HG02870 (cell line): ENCODE results near the gene NRIP1.
"Not testable (repeated sequence)": the region's sequence is repeated elsewhere in the genome, so short reads cannot be mapped to it uniquely, and the experiment has no call there.

Experiments used
- ATAC-seq: cut with Tn5 transposase; IDR thresholded peaks from one replicate; pipeline ENCODE4 v1.9.1; 2021; ENCODE audit warnings: mild to moderate bottlenecking, moderate library complexity; ENCODE audit not compliant: unreplicated experiment

Gene NRIP1

DNA sequence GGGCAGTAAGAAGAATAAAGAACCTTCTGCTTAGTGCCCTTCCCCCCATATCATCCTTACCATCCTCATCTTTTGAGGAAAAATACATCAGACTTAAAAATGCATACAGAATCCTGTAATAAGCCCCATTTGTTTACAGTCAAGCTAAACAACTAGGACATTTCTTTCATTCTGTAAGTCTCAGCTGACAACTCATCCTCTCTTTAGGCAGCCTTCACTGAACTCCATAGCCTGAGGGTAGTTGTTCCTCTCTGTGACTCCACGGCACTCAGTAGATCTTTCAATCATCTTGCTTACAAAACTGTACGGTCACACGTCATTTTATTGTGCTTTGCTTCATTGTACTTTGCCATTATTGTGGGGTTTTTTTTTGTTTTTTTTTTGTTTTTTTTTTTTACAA, 82.5 kb downstream of the NRIP1 start:
- no peak for ATAC-seq

DNA sequence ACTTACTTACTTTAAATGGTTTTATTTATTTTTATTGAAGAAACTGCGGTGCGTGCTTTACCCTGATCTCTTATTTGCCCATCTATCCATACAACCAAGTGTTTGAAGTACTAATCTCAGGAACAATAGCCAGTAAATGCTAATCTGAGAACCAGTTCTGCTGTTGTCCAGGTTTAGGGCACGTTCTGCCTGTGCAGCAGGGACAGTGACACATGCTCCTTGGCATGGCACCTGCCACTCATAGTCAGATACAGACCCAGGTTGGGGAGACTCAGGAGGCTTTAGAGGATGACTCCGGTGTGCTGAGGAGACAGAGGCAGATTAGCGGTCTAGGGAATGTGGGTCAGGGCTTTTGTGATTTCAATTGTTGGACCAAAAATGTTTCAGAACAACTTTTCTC, 83.6 kb downstream of the NRIP1 start:
- ATAC-seq: no peak

DNA sequence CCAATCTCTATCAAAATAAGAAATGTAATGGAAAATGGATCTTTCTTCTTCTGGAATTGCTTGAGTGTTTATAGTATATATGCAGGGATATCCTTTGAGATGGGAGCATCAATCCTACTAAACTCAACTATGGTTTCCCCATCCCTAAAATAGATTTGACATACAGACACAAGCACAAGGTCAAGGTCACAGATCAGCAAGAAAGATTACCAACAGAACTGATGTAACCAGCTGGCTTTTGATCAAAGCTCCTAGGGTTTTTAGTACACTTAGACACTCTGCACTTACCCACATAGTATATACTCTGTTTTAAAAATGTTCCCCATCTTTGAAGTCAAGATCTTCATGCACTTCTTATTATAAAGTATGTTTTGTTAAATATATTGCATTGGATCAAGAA, 85.5 kb downstream of the NRIP1 start:
- ATAC-seq: no peak

DNA sequence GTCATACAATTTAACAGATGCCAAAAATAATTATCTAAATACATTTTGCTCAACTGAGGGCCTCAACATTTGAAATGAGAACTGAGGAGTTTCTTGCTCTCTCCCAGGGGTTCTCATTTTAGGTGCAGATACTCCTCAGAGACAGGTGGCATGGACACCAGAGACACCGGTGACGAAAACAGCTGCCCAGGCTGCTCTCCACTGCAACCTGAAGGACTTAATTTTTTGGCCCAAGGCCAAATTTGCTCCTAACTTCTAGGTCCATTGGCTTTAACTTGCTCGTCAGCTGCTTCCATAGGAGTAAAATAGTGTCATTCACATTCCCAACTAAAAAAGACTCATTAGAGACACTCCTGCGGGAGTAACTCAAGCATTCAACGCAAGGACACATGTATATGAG, 87.0 kb downstream of the NRIP1 start:
- ATAC-seq: no peak

DNA sequence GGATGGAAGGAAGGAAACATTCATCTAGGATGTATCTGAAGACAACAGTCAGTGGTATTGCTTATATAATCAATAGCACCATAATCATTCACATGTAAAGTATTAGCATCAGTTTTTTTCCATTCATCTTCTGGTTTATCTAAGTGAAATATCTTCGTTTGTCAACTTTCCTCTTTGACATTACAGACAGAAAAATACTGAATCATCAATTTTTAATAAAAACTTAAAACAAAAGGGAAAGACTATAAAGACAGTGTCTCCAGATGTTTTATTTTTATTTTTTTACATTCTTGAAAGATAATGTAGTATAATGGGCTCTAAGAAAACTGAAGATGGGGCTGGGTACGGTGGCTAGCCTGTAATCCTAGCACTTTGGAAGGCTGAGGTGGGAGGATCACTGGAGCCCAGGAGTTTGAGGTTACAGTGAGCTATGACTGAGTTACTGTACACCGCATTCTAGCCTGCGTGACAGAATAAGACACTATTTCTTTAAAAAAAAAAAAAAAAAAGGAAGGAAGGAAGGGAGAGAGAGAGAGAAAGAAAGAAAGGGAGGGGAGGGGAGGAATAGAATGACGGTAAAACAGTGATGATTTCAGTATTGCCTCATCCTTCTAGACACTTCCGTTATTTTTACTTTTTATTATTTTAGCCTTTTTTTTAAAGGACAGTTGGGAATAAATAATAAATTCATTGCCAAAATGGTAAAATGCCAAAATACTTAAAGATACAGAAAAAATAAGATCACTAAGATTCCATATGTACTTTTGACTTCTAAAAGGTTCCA, 89.5 kb downstream of the NRIP1 start:
- no peak for ATAC-seq

- ATAC-seq: no peak
Measured at GRCh38 chr21:14972678-14973077, 92.1 kb downstream of the NRIP1 start.

DNA sequence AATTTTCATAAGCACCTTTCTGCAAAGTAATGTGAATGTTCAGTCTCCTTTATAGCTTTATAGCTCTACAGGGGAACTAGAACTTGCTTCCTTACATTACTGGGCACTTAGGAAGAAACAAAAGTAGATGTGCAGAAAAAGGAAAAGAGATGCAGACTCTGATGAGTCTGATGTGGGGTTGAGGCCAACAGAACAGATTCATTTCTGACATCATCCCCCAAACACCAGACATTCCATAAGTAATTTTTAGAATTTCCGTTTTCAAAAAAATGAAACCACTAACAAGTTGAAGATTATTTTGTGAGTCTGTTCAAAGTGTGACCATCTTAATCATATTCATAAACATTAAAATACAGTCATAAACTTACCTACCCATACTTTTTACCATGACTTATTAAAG, 96.0 kb downstream of the NRIP1 start:
- no peak for ATAC-seq

DNA sequence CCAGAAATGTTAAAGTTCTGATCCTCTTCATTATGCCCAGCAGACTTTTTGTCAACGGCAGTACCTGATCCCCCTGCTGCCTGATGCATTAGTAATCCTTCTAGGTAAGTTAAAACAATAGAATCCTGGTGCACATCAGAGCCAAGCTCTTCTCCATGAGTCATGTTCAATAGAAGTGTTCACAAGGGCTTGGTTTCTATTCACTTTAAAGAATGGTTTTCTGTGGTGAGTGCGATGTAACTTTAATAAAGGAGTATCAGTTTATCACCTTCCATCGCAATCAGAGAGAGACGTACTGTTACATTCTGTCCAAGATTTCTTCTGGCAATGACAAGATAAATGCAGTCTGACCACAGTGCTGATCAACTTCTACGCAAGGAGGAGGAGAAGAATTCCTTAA, 96.8 kb downstream of the NRIP1 start:
- no peak for ATAC-seq

DNA sequence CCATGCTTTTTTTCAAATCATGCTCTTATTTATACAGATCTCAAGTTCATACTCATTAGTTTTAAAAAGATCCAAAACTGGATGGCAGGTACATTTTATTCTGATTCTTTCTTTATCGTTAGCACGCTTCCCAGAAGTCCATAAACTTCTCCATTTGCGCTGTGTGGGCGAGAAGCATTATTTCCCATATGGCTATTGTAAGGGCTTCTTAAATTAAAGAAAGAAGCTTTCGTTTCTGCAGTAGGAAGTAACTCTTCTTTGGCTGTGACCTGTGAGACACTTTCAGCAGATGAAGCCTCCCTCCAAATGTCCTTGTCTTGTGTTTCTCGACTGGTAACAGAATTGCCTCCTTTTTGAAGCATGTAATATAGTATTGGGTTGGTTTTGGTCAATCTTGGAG, 100.2 kb downstream of the NRIP1 start:
- ATAC-seq: no peak

- ATAC-seq: no peak
Measured at GRCh38 chr21:14962217-14962616, 102.6 kb downstream of the NRIP1 start.

DNA sequence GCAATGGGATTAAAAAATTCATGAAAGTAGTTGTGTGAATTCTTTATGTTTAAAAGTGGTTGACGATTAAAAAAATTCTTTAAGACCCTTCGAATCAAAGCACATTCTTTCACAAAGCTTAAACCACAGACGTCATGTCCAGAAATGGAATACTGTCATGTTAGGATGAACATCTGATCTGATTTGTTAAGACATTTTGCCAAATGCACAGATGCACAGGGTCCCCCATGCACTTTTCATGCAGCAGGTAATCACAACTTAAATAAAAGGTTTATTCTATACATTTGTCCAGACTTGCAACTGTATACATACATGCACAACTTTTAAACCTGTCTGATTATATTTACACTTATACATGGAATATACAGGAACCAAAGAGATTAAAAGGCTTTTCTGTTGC, 103.3 kb downstream of the NRIP1 start:
- ATAC-seq: no peak

GRCh38 chr21:14959343-14959742, 105.5 kb downstream of the NRIP1 start:
- ATAC-seq: no peak

- ATAC-seq: no peak
Measured at GRCh38 chr21:14957836-14958235, 107.0 kb downstream of the NRIP1 start.

DNA sequence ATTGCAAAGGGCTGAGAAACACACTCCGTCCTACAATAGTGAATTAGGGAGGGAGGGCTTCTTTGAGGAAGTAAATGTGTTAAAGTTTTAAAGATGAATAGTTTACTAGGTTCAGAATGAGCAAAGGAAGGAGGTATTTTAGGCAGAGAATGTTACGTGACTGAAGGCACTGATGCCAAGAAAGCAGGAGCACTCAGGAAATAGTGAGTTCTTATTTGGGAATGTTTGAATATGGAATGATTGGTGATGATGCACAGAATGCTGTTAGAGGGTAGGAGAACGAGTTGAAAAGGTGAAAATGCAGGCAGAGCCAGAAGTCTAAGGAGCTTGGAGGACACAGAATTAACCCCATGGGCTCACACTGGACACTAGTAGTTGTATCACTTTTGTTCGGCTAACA, 108.0 kb downstream of the NRIP1 start:
- no peak for ATAC-seq

- ATAC-seq: no peak
Measured at GRCh38 chr21:14955936-14956520, 108.8 kb downstream of the NRIP1 start.

GRCh38 chr21:14952916-14953315, 111.9 kb downstream of the NRIP1 start:
- no peak for ATAC-seq

DNA sequence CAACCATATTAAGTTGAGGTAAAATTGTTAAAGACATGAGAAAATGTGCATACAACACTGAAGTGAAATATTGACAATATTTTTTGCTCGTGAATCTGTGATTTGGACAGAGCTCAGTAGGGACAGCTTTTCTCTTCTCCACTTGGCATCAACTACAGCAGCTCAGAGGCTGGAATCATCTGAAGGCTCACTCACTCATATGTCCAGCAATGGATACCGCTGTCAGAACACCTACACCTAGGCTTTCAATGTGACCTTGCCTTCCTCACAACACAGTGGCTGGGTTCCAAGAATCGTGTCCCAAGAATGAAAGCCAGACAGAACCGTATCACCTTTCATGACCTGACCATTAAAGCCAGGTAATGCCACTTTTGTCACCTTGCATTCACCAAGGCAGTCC, 115.2 kb downstream of the NRIP1 start:
- no peak for ATAC-seq

- no peak for ATAC-seq
Measured at GRCh38 chr21:14947613-14948160, 117.1 kb downstream of the NRIP1 start.

GRCh38 chr21:14945176-14945575, 119.6 kb downstream of the NRIP1 start:
- ATAC-seq: no peak

DNA sequence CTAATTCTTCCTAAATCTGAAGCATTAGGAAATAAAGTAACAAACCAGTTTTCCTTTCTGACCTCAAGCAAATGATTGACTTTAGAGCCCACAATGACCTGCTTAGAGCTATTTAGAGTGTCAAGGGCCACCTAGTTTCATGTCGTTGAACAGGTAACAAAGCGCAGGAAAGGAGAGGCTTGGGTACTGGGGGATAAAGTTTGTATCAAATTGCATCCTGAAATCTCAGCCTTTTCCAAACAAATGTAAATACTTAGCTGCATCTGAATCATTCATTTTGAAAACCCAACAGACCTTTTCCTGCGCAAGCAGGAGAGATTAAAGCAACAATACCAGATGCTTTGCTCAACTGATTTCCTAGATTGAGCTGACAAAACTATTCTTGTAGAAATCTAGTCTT, 121.2 kb downstream of the NRIP1 start:
- ATAC-seq: no peak

DNA sequence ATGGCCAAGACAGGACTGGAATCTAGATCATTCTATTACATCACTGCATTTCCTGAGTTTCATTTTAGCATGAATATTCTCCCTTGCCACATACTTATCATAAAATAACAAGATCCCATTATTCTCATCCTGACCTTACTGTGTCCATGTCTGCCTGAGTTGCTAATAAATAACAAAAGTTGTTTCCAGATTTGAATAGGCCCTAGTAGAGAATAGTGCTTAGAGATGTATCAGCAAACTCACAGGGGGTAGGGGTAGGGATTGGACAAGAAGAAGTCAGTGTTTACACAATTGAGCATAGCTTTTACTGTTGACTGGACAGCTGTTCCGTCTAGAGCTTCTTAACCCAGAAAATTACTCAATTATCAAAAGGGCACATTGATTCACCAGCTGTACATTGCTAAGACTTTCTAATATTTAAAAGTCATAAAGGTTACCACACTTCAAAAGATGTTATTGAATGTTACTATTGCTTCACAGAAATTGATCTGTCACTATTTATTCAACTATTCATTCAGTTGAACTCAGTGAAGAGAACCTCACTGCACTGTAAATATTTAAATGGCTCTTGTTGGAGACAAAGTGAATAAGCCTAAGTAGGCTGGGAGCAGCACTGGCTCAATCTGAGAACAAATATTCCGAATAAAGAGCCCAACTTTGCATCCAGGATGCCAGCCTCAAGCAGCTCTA, 121.9 kb downstream of the NRIP1 start:
- ATAC-seq: no peak

DNA sequence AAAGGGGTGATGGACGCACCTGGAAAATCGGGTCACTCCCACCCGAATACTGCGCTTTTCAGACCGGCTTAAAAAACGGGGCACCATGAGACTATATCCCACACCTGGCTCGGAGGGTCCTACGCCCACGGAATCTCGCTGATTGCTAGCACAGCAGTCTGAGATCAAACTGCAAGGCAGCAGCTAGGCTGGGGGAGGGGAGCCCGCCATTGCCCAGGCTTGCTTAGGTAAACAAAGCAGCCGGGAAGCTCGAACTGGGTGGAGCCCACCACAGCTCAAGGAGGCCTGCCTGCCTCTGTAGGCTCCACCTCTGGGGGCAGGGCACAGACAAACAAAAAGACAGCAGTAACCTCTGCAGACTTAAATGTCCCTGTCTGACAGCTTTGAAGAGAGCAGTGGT, 137.5 kb downstream of the NRIP1 start:
- not testable (repeated sequence) for ATAC-seq
